OCI-LY7 (cell line): ENCODE data around the gene TUBGCP6. TPM values are rescaled to one million over a fixed set of nuclear protein-coding genes. Genes with fewer than 3 reads are reported as not detected.

Experiments used
- BruUV-seq: library from RNA; stranded (reverse); fragments of 400-500 nt; replicated peaks from 2 replicates; lab custom pipeline; 2021; lab: Mats Ljungman, UMichigan
- CTCF ChIA-PET: fragments of 300-600 bp; sonication (Branson Sonifier 250); formaldehyde crosslinking; loops from one replicate; lab custom pipeline; 2022; ENCODE audit warnings: antibody characterized with exemption; ENCODE audit not compliant: unreplicated experiment; lab: Charles Lee
- POLR2A ChIA-PET: fragments of 300-600 bp; sonication (Branson Sonifier 250); formaldehyde crosslinking; loops from one replicate; lab custom pipeline; 2022; ENCODE audit warnings: antibody characterized with exemption; lab: Charles Lee
- DNase-seq: peaks from one replicate; pipeline ENCODE4 v3.0.0-alpha.2; 2015; ENCODE audit warnings: low spot score
- H2AFZ ChIP-seq: fragments of 200-600 bp; sonication (generic), shearing (Covaris generic); 2 replicates; pipeline ENCODE4 v1.6.1; 2014; ENCODE audit warnings: mild to moderate bottlenecking, antibody characterized with exemption, low read length, moderate library complexity
- H3K27ac ChIP-seq: fragments of 200-600 bp; sonication (generic); 2 replicates; pipeline ENCODE4 v1.5.1; 2014; ENCODE audit warnings: mixed run types, low read depth, mild to moderate bottlenecking, moderate library complexity, low read length, inconsistent platforms; ENCODE audit not compliant: poor library complexity, severe bottlenecking
- H3K36me3 ChIP-seq: fragments of 200-600 bp; sonication (generic); 2 replicates; pipeline ENCODE4 v1.6.1; 2014; ENCODE audit warnings: mild to moderate bottlenecking, antibody characterized with exemption, low read length, moderate library complexity, mixed read lengths; ENCODE audit not compliant: insufficient read depth
- H3K4me1 ChIP-seq: fragments of 200-600 bp; sonication (generic); 2 replicates; pipeline ENCODE4 v1.5.1; 2014; ENCODE audit warnings: mild to moderate bottlenecking, low read length; ENCODE audit not compliant: insufficient read depth, poor library complexity, severe bottlenecking
- H3K4me2 ChIP-seq: fragments of 200-600 bp; sonication (generic); 2 replicates; pipeline ENCODE4 v1.6.1; 2014; ENCODE audit warnings: mild to moderate bottlenecking, low read length
- H3K4me3 ChIP-seq: fragments of 200-600 bp; sonication (generic); 2 replicates; pipeline ENCODE4 v1.5.1; 2014; ENCODE audit warnings: mild to moderate bottlenecking, low read depth, low read length; ENCODE audit not compliant: poor library complexity, severe bottlenecking
- H3K79me2 ChIP-seq: fragments of 200-600 bp; sonication (generic); 2 replicates; pipeline ENCODE4 v1.6.1; 2016; ENCODE audit warnings: low read depth, mild to moderate bottlenecking, low read length, moderate library complexity, mixed read lengths; ENCODE audit not compliant: insufficient read depth
- H3K9me2 ChIP-seq: fragments of 200-600 bp; sonication (generic); 2 replicates; pipeline ENCODE4 v1.6.1; 2016; ENCODE audit warnings: mild to moderate bottlenecking, low read length, mixed read lengths; ENCODE audit not compliant: insufficient read depth
- H3K9me3 ChIP-seq: fragments of 200-600 bp; sonication (generic); 2 replicates; pipeline ENCODE4 v1.6.1; 2014; ENCODE audit warnings: mild to moderate bottlenecking, mixed run types, low read length, mixed read lengths
- H4K20me1 ChIP-seq: fragments of 200-600 bp; sonication (generic); 2 replicates; pipeline ENCODE4 v1.6.1; 2014; ENCODE audit warnings: mild to moderate bottlenecking, antibody characterized with exemption, low read length, moderate library complexity, mixed read lengths; ENCODE audit not compliant: insufficient read depth
- CTCF ChIP-seq: fragments of 200-600 bp; sonication (generic); conservative IDR thresholded peaks from 2 replicates; pipeline ENCODE4 v1.5.1; 2014; ENCODE audit warnings: mild to moderate bottlenecking, antibody characterized with exemption, low read length, moderate library complexity, mixed read lengths
- EZH2phosphoT487 ChIP-seq: fragments of 200-600 bp; sonication (generic); IDR thresholded peaks from 2 replicates; pipeline ENCODE4 v1.6.1; 2018; ENCODE audit warnings: low read depth, borderline replicate concordance, mild to moderate bottlenecking, mixed run types, antibody characterized with exemption, low read length, moderate library complexity, mixed read lengths
- intact Hi-C: fragments of 100-400 bp; cut with micrococcal nuclease; formaldehyde crosslinking; loops from one replicate; pipeline ENCODE4 v1.10.0; 2022; ENCODE audit not compliant: unreplicated experiment
- total RNA-seq, 2 experiments: library from RNA; depleted of rRNA in 1 of 2; stranded (reverse); fragments of >200 nt in 1 of 2; shearing (Covaris generic) in 1 of 2; gene quantifications; 2 replicates each; pipeline ENCODE4 v1.2.3, GENCODE V29; 2014 to 2022

Gene TUBGCP6
- total RNA-seq, 2 experiments from 2014 or later: 57.7 to 63.2 TPM

- POLR2A ChIA-PET: interaction anchor here (0.6 kb wide), 1 partner anchor 321 kb away, joined by 3 read pairs; the partner anchor contains the start of gene NCAPH2
- intact Hi-C loops: no loop called here
- DNase-seq: peak; percentile 57
- no peak for TF ChIP-seq CTCF
- TF ChIP-seq EZH2phosphoT487: no peak
- Histone ChIP-seq H4K20me1 (no peaks in the 10 kb centered on the region), H2AFZ (no peak overlapping the region), H3K4me1 (peaks cover 51% of the 10 kb centered on the region), H3K36me3 (peaks cover 20% of the 10 kb centered on the region), H3K9me3 (no peaks in the 10 kb centered on the region), H3K27ac (peak overlapping the region; percentile 99), H3K79me2 (peaks cover 32% of the 10 kb centered on the region), H3K9me2 (no peaks in the 10 kb centered on the region), H3K4me3 (peak overlapping the region; percentile 81), H3K4me2 (peak overlapping the region; percentile 92)
- CTCF ChIA-PET: no interaction called here
- BruUV-seq: no TSS peak
These were observed 57.9 kb downstream of the TUBGCP6 start for GRCh38 chr22:50186761-50187523.

GRCh38 chr22:50186181-50186714 is 58.6 kb downstream of the TUBGCP6 start:
- H3K4me1 ChIP-seq: peaks cover 44% of the 10 kb centered on the region
- intact Hi-C loops: no loop called here
- TF ChIP-seq CTCF: no peak
- no peak for TF ChIP-seq EZH2phosphoT487
- POLR2A ChIA-PET: interaction anchor here (0.6 kb wide), 1 partner anchor 322 kb away, joined by 3 read pairs; the partner anchor contains the start of gene NCAPH2
- peaks cover 17% of the 10 kb centered on the region for H3K36me3 ChIP-seq
- no TSS peak for BruUV-seq
- CTCF ChIA-PET: no interaction called here
- DNase-seq: peak; percentile 33
- no peak overlapping the region for H2AFZ ChIP-seq
- H3K9me2 ChIP-seq: no peaks in the 10 kb centered on the region
- peaks cover 29% of the 10 kb centered on the region for H3K79me2 ChIP-seq
- no peaks in the 10 kb centered on the region for H3K9me3 ChIP-seq
- H3K4me3 ChIP-seq: peak overlapping the region; percentile 81
- H4K20me1 ChIP-seq: no peaks in the 10 kb centered on the region
- H3K27ac ChIP-seq: peak overlapping the region; percentile 99
- peak overlapping the region; percentile 92 for H3K4me2 ChIP-seq
